ENCODE results near the gene FAM72D.
"Not testable (repeated sequence)": the region's sequence is repeated elsewhere in the genome, so short reads cannot be mapped to it uniquely, and the experiment has no call there.

FAM72D gene
- total RNA-seq = 0 to 0.20 (median 0) reads per million in 9 experiments

- not testable (repeated sequence) for H3K9me3 Mint-ChIP-seq; H3K36me3 Mint-ChIP-seq (ENCODE audit: insufficient read depth); DNase-seq; H3K27me3 Mint-ChIP-seq; H3K27ac Mint-ChIP-seq; H3K4me1 Mint-ChIP-seq (ENCODE audit: low read depth in 2 of 2)
- ATAC-seq (replicated peaks) = peak; percentile 81
- H3K4me3 Mint-ChIP-seq = peak within 1 kb of the TSS in 1 of 2 donors; percentile 82
Measured at GRCh38 chr1:145095284-145096057, at the start of gene FAM72D, which contains the start of gene SRGAP2B. FAM72D (plus strand) TSS chr1:145095974; CDS start chr1:145096848, 874 bp downstream. SRGAP2B (minus strand) TSS chr1:145095328; CDS start chr1:145092901, 2,427 bp downstream.

GRCh38 chr1:145047553-145047952 is 48.2 kb upstream of the FAM72D start:
- H3K27me3 Mint-ChIP-seq; H3K9me3 Mint-ChIP-seq; H3K4me3 Mint-ChIP-seq; DNase-seq; H3K36me3 Mint-ChIP-seq (ENCODE audit: insufficient read depth); H3K4me1 Mint-ChIP-seq (ENCODE audit: low read depth in 2 of 2); H3K27ac Mint-ChIP-seq: not testable (repeated sequence)
- peak; percentile 37 for ATAC-seq (replicated peaks)

- H3K4me1 Mint-ChIP-seq (ENCODE audit: low read depth in 2 of 2); DNase-seq; H3K36me3 Mint-ChIP-seq (ENCODE audit: insufficient read depth); H3K4me3 Mint-ChIP-seq; H3K27me3 Mint-ChIP-seq; ATAC-seq (replicated peaks); H3K9me3 Mint-ChIP-seq; H3K27ac Mint-ChIP-seq: not testable (repeated sequence)
Measured at GRCh38 chr1:145048181-145048856, 47.5 kb upstream of the FAM72D start.

- H3K27me3 Mint-ChIP-seq; DNase-seq; H3K9me3 Mint-ChIP-seq; ATAC-seq (replicated peaks); H3K4me1 Mint-ChIP-seq (ENCODE audit: low read depth in 2 of 2); H3K36me3 Mint-ChIP-seq (ENCODE audit: insufficient read depth); H3K27ac Mint-ChIP-seq; H3K4me3 Mint-ChIP-seq: not testable (repeated sequence)
Measured at GRCh38 chr1:145052019-145052776, 43.6 kb upstream of the FAM72D start.

GRCh38 chr1:145053428-145053827 is 42.3 kb upstream of the FAM72D start:
- not testable (repeated sequence) for ATAC-seq (replicated peaks); H3K27me3 Mint-ChIP-seq; H3K4me1 Mint-ChIP-seq (ENCODE audit: low read depth in 2 of 2); DNase-seq; H3K4me3 Mint-ChIP-seq; H3K9me3 Mint-ChIP-seq; H3K36me3 Mint-ChIP-seq (ENCODE audit: insufficient read depth); H3K27ac Mint-ChIP-seq

GRCh38 chr1:145055217-145055760 is 40.5 kb upstream of the FAM72D start:
- H3K4me3 Mint-ChIP-seq; H3K27ac Mint-ChIP-seq; H3K9me3 Mint-ChIP-seq; H3K36me3 Mint-ChIP-seq (ENCODE audit: insufficient read depth); H3K27me3 Mint-ChIP-seq; DNase-seq; H3K4me1 Mint-ChIP-seq (ENCODE audit: low read depth in 2 of 2): not testable (repeated sequence)
- peak; percentile 74 for ATAC-seq (replicated peaks)

GRCh38 chr1:145058184-145058583 is 37.6 kb upstream of the FAM72D start:
- H3K4me3 Mint-ChIP-seq; H3K27me3 Mint-ChIP-seq; H3K36me3 Mint-ChIP-seq (ENCODE audit: insufficient read depth); H3K9me3 Mint-ChIP-seq; H3K4me1 Mint-ChIP-seq (ENCODE audit: low read depth in 2 of 2); H3K27ac Mint-ChIP-seq; DNase-seq: not testable (repeated sequence)
- ATAC-seq (replicated peaks) = peak; percentile 56

- not testable (repeated sequence) for H3K27ac Mint-ChIP-seq
Measured at GRCh38 chr1:145063285-145063684, 32.5 kb upstream of the FAM72D start.

GRCh38 chr1:145063941-145064648 is 31.7 kb upstream of the FAM72D start:
- ATAC-seq (replicated peaks); H3K27me3 Mint-ChIP-seq; H3K9me3 Mint-ChIP-seq; H3K36me3 Mint-ChIP-seq (ENCODE audit: insufficient read depth); H3K4me3 Mint-ChIP-seq; H3K27ac Mint-ChIP-seq; DNase-seq; H3K4me1 Mint-ChIP-seq (ENCODE audit: low read depth in 2 of 2): not testable (repeated sequence)

More at GRCh38 chr1:145063285-145063684, 32.5 kb upstream of the FAM72D start:
- not testable (repeated sequence) for H3K9me3 Mint-ChIP-seq; ATAC-seq (replicated peaks); H3K4me3 Mint-ChIP-seq; H3K4me1 Mint-ChIP-seq (ENCODE audit: low read depth in 2 of 2); DNase-seq; H3K27me3 Mint-ChIP-seq; H3K36me3 Mint-ChIP-seq (ENCODE audit: insufficient read depth)

GRCh38 chr1:145065194-145065826 is 30.5 kb upstream of the FAM72D start:
- not testable (repeated sequence) for H3K4me3 Mint-ChIP-seq; ATAC-seq (replicated peaks)

GRCh38 chr1:145066486-145066885 is 29.3 kb upstream of the FAM72D start:
- not testable (repeated sequence) for H3K36me3 Mint-ChIP-seq (ENCODE audit: insufficient read depth); H3K4me1 Mint-ChIP-seq (ENCODE audit: low read depth in 2 of 2); H3K9me3 Mint-ChIP-seq; ATAC-seq (replicated peaks); H3K27ac Mint-ChIP-seq; H3K4me3 Mint-ChIP-seq; H3K27me3 Mint-ChIP-seq; DNase-seq

More at GRCh38 chr1:145065194-145065826, 30.5 kb upstream of the FAM72D start:
- H3K27me3 Mint-ChIP-seq; H3K9me3 Mint-ChIP-seq; DNase-seq; H3K4me1 Mint-ChIP-seq (ENCODE audit: low read depth in 2 of 2); H3K36me3 Mint-ChIP-seq (ENCODE audit: insufficient read depth); H3K27ac Mint-ChIP-seq: not testable (repeated sequence)

- not testable (repeated sequence) for ATAC-seq (replicated peaks); H3K27ac Mint-ChIP-seq
Measured at GRCh38 chr1:145071569-145071968, 24.2 kb upstream of the FAM72D start.

More at GRCh38 chr1:145071569-145071968, 24.2 kb upstream of the FAM72D start:
- not testable (repeated sequence) for H3K4me3 Mint-ChIP-seq; DNase-seq; H3K36me3 Mint-ChIP-seq (ENCODE audit: insufficient read depth); H3K9me3 Mint-ChIP-seq; H3K4me1 Mint-ChIP-seq (ENCODE audit: low read depth in 2 of 2); H3K27me3 Mint-ChIP-seq
